H1 (cell line): ENCODE data around the gene ADGRV1. TPM values are rescaled to one million over a fixed set of nuclear protein-coding genes. Genes with fewer than 3 reads are reported as not detected.

ENCODE experiments used
- CTCF ChIA-PET: fragments of 300-600 bp; sonication (Branson Sonifier 250); formaldehyde crosslinking; loops from one replicate; lab custom pipeline; 2021; ENCODE audit not compliant: partially characterized antibody; lab: Charles Lee
- POLR2A ChIA-PET: fragments of 300-600 bp; sonication (Branson Sonifier 250); formaldehyde crosslinking; loops from one replicate; lab custom pipeline; 2021; ENCODE audit warnings: inconsistent platforms; ENCODE audit not compliant: partially characterized antibody; lab: Charles Lee
- DNase-seq, 2 experiments: peaks; one replicate each; pipeline versions ENCODE4 v3.0.0 to v3.0.0-alpha.2; 2010 to 2022; ENCODE audit warnings: low spot score in 2 of 2, low read depth in 1 of 2, mixed read lengths in 1 of 2
- FAIRE-seq: peaks from 2 replicates; lab custom pipeline; 2011; peaks lifted over from hg19 to GRCh38; lab: Jason Lieb, UNC
- H2AFZ ChIP-seq: 2 replicates; pipeline ENCODE4 v1.8.1; 2012; ENCODE audit warnings: low read length, inconsistent platforms
- H2AK5ac ChIP-seq: 2 replicates; pipeline ENCODE4 v1.6.1; 2013; ENCODE audit warnings: low read depth, low read length
- H2BK120ac ChIP-seq: replicated peaks from 2 replicates; pipeline ENCODE3; 2013; ENCODE audit warnings: low read depth, low read length, inconsistent platforms
- H2BK12ac ChIP-seq: 2 replicates; pipeline ENCODE4 v1.6.1; 2013; ENCODE audit warnings: low read depth, low read length
- H2BK15ac ChIP-seq: 2 replicates; pipeline ENCODE4 v1.6.1; 2013; ENCODE audit warnings: low read length
- H2BK20ac ChIP-seq: 2 replicates; pipeline ENCODE4 v1.6.1; 2013; ENCODE audit warnings: low read length
- H2BK5ac ChIP-seq: 2 replicates; pipeline ENCODE4 v1.6.1; 2013; ENCODE audit warnings: low read depth, low read length
- H3K14ac ChIP-seq: 2 replicates; pipeline ENCODE4 v1.6.1; 2013; ENCODE audit warnings: inconsistent platforms; ENCODE audit not compliant: insufficient read length
- H3K18ac ChIP-seq: 2 replicates; pipeline ENCODE4 v1.6.1; 2013; ENCODE audit warnings: low read length; ENCODE audit errors: extremely low read depth
- H3K23ac ChIP-seq: 2 replicates; pipeline ENCODE4 v1.6.1; 2013; ENCODE audit warnings: inconsistent platforms; ENCODE audit not compliant: insufficient read length
- H3K23me2 ChIP-seq: 2 replicates; pipeline ENCODE4 v1.6.1; 2013; ENCODE audit warnings: low read depth, low read length
- H3K27ac ChIP-seq: 2 replicates; pipeline ENCODE4 v1.6.1; 2011; ENCODE audit warnings: low read depth, low read length, inconsistent platforms
- H3K27me3 ChIP-seq, 4 experiments: replicated peaks in 1 of 4; 1 replicate in 1 of 4; 2 replicates in 3 of 4; pipeline versions ENCODE4 v1.6.1 to v1.8.1; 2011 to 2013; ENCODE audit warnings: low read length in 3 of 4, mild to moderate bottlenecking in 3 of 4, inconsistent platforms in 2 of 4, mixed read lengths in 2 of 4, moderate library complexity in 1 of 4; ENCODE audit not compliant: control insufficient read depth in 3 of 4, insufficient read depth in 3 of 4; ENCODE audit errors: extremely low read depth in 1 of 4
- H3K36me3 ChIP-seq, 4 experiments: 2 replicates each; pipeline versions ENCODE4 v1.6.1 to v1.8.1; 2011 to 2013; ENCODE audit warnings: mild to moderate bottlenecking in 4 of 4, low read length in 3 of 4, moderate library complexity in 2 of 4, control low read depth in 1 of 4, inconsistent platforms in 1 of 4; ENCODE audit not compliant: insufficient read depth in 4 of 4, control insufficient read depth in 2 of 4
- H3K4ac ChIP-seq: replicated peaks from 2 replicates; pipeline ENCODE3; 2013; ENCODE audit warnings: low read length, low read depth, mixed read lengths, inconsistent platforms; ENCODE audit not compliant: insufficient read length
- H3K4me1 ChIP-seq, 4 experiments: replicated peaks in 1 of 4; 1 replicate in 1 of 4; 2 replicates in 3 of 4; pipeline versions ENCODE4 v1.6.1 to v1.8.1; 2011 to 2013; ENCODE audit warnings: low read length in 3 of 4, inconsistent platforms in 2 of 4, mixed read lengths in 1 of 4; ENCODE audit not compliant: insufficient read depth in 4 of 4, control insufficient read depth in 3 of 4
- H3K4me2 ChIP-seq, 2 experiments: 2 replicates each; pipeline versions ENCODE4 v1.6.1 to v1.8.1; 2011 to 2013; ENCODE audit warnings: low read depth in 2 of 2, low read length in 2 of 2, control low read depth in 1 of 2, inconsistent platforms in 1 of 2, mild to moderate bottlenecking in 1 of 2; ENCODE audit not compliant: insufficient read depth in 1 of 2
- H3K4me3 ChIP-seq, 4 experiments: fragments of 200-600, 300-600 bp in 1 of 4; sonication (generic), shearing (Covaris generic), sonication (Bioruptor Twin) in 1 of 4; 2 replicates each; pipeline versions ENCODE4 v1.5.1 to v1.8.1; 2011 to 2016; ENCODE audit warnings: low read length in 4 of 4, low read depth in 3 of 4, control low read depth in 2 of 4, inconsistent platforms in 2 of 4, mild to moderate bottlenecking in 2 of 4, mixed read lengths in 1 of 4, moderate library complexity in 1 of 4; ENCODE audit not compliant: insufficient read depth in 2 of 4; ENCODE audit errors: extremely low read depth in 1 of 4
- H3K56ac ChIP-seq: replicated peaks from 2 replicates; pipeline ENCODE3; 2013; ENCODE audit warnings: low read depth, mild to moderate bottlenecking, mixed read lengths, low read length, inconsistent platforms; ENCODE audit not compliant: insufficient read length
- H3K79me1 ChIP-seq: 2 replicates; pipeline ENCODE4 v1.6.1; 2013; ENCODE audit warnings: low read depth, low read length, control low read depth
- H3K79me2 ChIP-seq, 2 experiments: 2 replicates each; pipeline versions ENCODE4 v1.6.1 to v1.8.1; 2012 to 2013; ENCODE audit warnings: low read length in 2 of 2, mild to moderate bottlenecking in 2 of 2, inconsistent platforms in 1 of 2; ENCODE audit not compliant: insufficient read depth in 2 of 2, control insufficient read depth in 1 of 2
- H3K9ac ChIP-seq, 4 experiments: replicated peaks in 1 of 4; 1 replicate in 1 of 4; 2 replicates in 3 of 4; pipeline versions ENCODE4 v1.6.1 to v1.8.1; 2011 to 2013; ENCODE audit warnings: low read depth in 3 of 4, low read length in 3 of 4, control low read depth in 2 of 4, mild to moderate bottlenecking in 2 of 4, moderate library complexity in 2 of 4, inconsistent platforms in 1 of 4; ENCODE audit errors: extremely low read depth in 1 of 4
- H3K9me3 ChIP-seq, 2 experiments: 2 replicates each; pipeline versions ENCODE4 v1.6.1 to v1.8.1; 2012 to 2013; ENCODE audit warnings: mild to moderate bottlenecking in 2 of 2, moderate library complexity in 2 of 2, control low read depth in 1 of 2, inconsistent platforms in 1 of 2, low read depth in 1 of 2, low read length in 1 of 2, mixed read lengths in 1 of 2; ENCODE audit not compliant: insufficient read depth in 2 of 2
- H4K20me1 ChIP-seq, 2 experiments: replicated peaks in 1 of 2; 2 replicates each; pipeline versions ENCODE3 to v1.8.1; 2011 to 2013; ENCODE audit warnings: inconsistent platforms in 2 of 2, low read length in 2 of 2, mild to moderate bottlenecking in 1 of 2; ENCODE audit not compliant: insufficient read depth in 2 of 2, control insufficient read depth in 1 of 2
- H4K5ac ChIP-seq: 2 replicates; pipeline ENCODE4 v1.6.1; 2013; ENCODE audit warnings: low read length, low read depth, mixed read lengths, inconsistent platforms; ENCODE audit not compliant: insufficient read length
- H4K8ac ChIP-seq: 2 replicates; pipeline ENCODE4 v1.8.0; 2013; ENCODE audit warnings: mild to moderate bottlenecking, moderate library complexity, low read length, inconsistent platforms; ENCODE audit not compliant: insufficient read depth; ENCODE audit errors: extremely low read depth
- H4K91ac ChIP-seq: replicated peaks from 2 replicates; pipeline ENCODE3; 2013; ENCODE audit warnings: low read length, mixed read lengths, inconsistent platforms; ENCODE audit not compliant: insufficient read length
- WGBS, 2 experiments: shearing (Covaris generic) in 1 of 2; methylation state at CpG; one replicate each; pipeline versions ENCODE4 v1.1.6 to v1.1.7; 2013 to 2015; ENCODE audit warnings: low lambda C conversion rate in 2 of 2, mixed read lengths in 2 of 2, inconsistent platforms in 1 of 2, low coverage in 1 of 2, missing lambda C conversion rate in 1 of 2; ENCODE audit not compliant: insufficient replicate concordance in 2 of 2, insufficient coverage in 1 of 2, insufficient read length in 1 of 2; ENCODE audit errors: extremely low coverage in 1 of 2, missing lambda C conversion rate in 1 of 2; 5-methylcytosine and 5-hydroxymethylcytosine counted together
- polyA plus RNA-seq, 7 experiments: library from polyadenylated mRNA; depleted of rRNA in 3 of 7; stranded (reverse) in 5 of 7; unstranded in 2 of 7; fragments of >200 nt in 5 of 7; fragments of 200-250 nt in 2 of 7; gene quantifications; 1 replicate in 5 of 7; 2 replicates in 1 of 7; 4 replicates in 1 of 7; pipeline versions ENCODE4 v1.2.1 to v1.2.3, GENCODE V29; 2011 to 2013; ENCODE audit warnings: missing spikeins in 2 of 7, mixed read lengths in 2 of 7
- total RNA-seq: library from RNA; stranded (reverse); fragmentation: NEBNext Ultra II Directional; extraction: Animal tissue kit (Norgen Biotek cat#: 25700); gene quantifications from 2 replicates; pipeline ENCODE4 v1.2.1, GENCODE V29; 2021

ADGRV1 gene
- total and polyA plus RNA-seq, 2 of the 8 experiments (the other 6 are each of a cell fraction or from before 2014, with no cell fraction given) = 53.1 to 62.2 TPM

- H3K27ac ChIP-seq = no peak overlapping the region
- no peaks in the 10 kb centered on the region for H3K27me3 ChIP-seq
- H3K36me3 ChIP-seq = peaks cover 3 to 46% (median 17%) of the 10 kb centered on the region in 4 experiments; a peak in 7 of 8 replicates
- H4K91ac ChIP-seq = no peak overlapping the region
- H3K14ac ChIP-seq = no peak overlapping the region
- no peak overlapping the region for H2BK120ac ChIP-seq
- no peak overlapping the region for H3K9ac ChIP-seq
- H4K5ac ChIP-seq = no peak overlapping the region
- H3K4me3 ChIP-seq = no peak overlapping the region
- FAIRE-seq (no peak), DNase-seq (no peak)
- no peak overlapping the region for H3K56ac ChIP-seq
- no peaks in the 10 kb centered on the region for H3K79me1 ChIP-seq
- H3K79me2 ChIP-seq = no peaks in the 10 kb centered on the region
- H4K20me1 ChIP-seq = peaks cover 0 to under 1% of the 10 kb centered on the region in 2 experiments
- no peak overlapping the region for H2BK12ac ChIP-seq
- no peak overlapping the region for H2AFZ ChIP-seq
- no peaks in the 10 kb centered on the region for H3K9me3 ChIP-seq
- ChIA-PET POLR2A (no interaction called here), CTCF (interaction anchor here (1.0 to 2.1 kb wide), 4 partner anchors 24 to 1341 kb away, joined by 3 to 6 read pairs (median 5); no protein-coding TSS in a partner anchor)
- no peak overlapping the region for H4K8ac ChIP-seq
- H3K4me2 ChIP-seq = no peak overlapping the region
- H3K23ac ChIP-seq = no peak overlapping the region
- H3K18ac ChIP-seq = no peak overlapping the region
- H3K23me2 ChIP-seq = no peaks in the 10 kb centered on the region; the same call in 1 of the 2 replicates
- WGBS, 2 experiments = 95% methylated on average over 6 of the region's 6 CpGs; no CpG with 5 or more reads in 1 of the 2 experiments
- no peak overlapping the region for H2BK20ac ChIP-seq
- H3K4me1 ChIP-seq = no peaks in the 10 kb centered on the region
- no peak overlapping the region for H2BK15ac ChIP-seq
- H2AK5ac ChIP-seq = no peak overlapping the region
- H2BK5ac ChIP-seq = no peak overlapping the region
- H3K4ac ChIP-seq = no peak overlapping the region
These were observed 219.4 kb downstream of the ADGRV1 start for GRCh38 chr5:90777959-90778358.
